HG02981 (cell line): ENCODE data around the gene VMP1.
"Not testable (repeated sequence)": the region's sequence is repeated elsewhere in the genome, so short reads cannot be mapped to it uniquely, and the experiment has no call there.

Experiments
- ATAC-seq: cut with Tn5 transposase; IDR thresholded peaks from one replicate; pipeline ENCODE4 v1.9.1; 2021; ENCODE audit warnings: mild to moderate bottlenecking, moderate library complexity; ENCODE audit not compliant: unreplicated experiment

Gene VMP1

GRCh38 chr17:59776577-59776976 is 69.1 kb downstream of the VMP1 start:
- ATAC-seq, result no peak

- ATAC-seq, result no peak
These were observed 69.6 kb downstream of the VMP1 start for GRCh38 chr17:59777033-59777432.

- no peak for ATAC-seq
These were observed 71.5 kb downstream of the VMP1 start for GRCh38 chr17:59778996-59779395.

DNA sequence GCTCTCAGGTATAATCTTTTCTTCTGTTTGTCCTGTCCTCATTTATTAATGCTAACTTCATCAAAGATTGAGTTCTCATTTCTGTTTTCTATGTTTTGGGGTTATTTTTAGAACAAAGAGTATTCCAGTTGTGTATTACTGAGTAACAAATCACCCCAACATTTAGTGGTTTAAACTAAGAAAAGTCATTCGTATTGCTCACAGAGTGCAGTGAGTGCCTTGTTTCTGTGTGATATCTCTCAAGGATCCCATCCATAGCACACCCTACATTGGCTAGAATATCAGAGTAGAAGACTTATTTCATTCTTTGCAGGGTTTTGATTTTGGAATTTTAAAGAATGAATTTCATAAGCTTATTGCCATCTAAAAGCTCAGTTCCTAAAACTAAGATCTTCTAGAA is 72.1 kb downstream of the VMP1 start:
- ATAC-seq, result no peak

DNA sequence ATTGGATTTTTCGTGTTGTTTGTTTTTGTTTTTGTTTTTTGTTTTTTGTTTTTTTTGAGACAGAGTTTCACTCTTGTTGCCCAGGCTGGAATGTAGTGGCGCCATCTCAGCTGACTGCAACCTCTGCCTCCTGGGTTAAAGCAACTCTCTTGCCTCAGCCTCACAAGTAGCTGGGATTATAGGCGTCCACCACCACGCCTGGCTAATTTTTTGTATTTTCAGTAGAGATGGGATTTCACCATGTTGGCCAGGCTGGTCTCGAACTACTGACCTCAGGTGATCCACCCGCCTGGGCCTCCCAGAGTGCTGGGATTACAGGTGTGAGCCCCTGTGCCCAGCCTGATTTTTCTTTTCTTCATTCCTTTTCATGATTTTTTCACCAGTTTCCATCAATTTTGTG is 73.1 kb downstream of the VMP1 start:
- ATAC-seq, result not testable (repeated sequence)

DNA sequence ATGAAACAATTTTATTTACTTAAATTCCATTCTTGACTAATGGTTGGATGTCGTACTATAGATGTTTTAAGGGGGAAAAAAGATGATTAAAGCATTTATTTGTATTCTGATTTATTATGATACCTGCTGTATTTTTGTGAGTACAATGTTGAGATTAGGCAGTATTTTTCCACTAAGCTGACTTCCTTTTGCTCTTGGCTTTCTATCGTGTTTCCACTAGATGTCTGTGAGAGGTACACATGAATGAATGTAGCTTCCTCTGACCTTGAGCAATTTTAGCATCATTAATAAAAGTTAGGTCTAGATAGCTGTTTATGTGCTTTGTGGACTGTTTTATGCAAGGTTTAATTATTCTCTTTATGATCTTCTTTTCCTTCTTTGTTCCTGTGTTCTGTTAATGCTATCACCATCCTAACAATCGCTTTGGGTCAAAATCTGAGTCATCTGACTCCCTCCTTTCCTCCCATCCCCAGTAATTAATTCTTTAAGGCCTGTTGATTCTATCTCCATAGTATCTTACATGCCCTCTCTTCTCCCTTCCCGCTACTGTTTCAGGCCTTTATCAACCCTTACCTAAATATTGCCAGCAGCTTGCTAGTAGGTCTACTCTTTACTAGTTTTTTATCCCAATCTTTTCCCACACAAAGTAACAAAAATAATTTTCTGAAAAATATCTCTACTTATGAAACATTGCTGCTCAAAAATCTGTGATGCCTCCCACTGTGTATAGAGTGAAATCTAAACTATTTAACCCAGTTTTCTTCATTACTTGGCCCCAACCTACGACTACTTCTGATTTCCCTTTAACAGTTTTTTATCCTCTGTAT is 76.0 kb downstream of the VMP1 start:
- no peak for ATAC-seq

DNA sequence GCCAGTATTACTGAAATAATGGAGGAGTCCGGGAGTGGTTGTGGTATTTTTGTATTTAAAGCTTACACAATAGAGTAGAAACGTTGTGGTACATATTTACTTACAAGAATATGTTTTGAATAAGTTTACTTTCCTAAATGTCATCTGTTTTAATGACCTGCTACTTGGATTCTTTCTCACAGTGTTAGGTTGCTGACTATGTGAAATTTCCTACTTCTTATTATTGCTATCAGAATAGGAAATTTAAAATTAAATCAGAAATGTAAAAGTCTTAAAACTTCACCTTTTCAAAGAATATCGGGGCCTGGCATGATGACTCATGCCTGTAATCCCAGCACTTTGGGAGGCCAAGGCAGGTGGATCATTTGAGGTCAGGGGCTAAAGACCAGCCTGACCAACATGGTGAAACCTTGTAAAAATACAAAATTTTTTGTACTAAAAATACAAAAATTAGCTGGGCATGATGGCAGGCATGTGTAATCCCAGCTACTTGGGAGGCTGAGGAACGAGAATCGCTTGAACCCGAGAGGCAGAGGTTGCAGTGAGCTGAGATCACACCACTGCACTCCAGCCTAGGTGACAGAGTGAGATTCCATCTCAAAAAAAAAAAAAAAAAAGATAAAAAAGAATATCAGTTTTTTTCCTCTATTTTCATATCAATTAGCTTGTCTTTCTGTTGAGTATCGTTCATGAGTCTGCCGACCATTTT is 77.8 kb downstream of the VMP1 start:
- no peak for ATAC-seq

- ATAC-seq, result no peak
These were observed 78.7 kb downstream of the VMP1 start for GRCh38 chr17:59786213-59786535.

- peak; percentile 90 for ATAC-seq
These were observed 79.3 kb downstream of the VMP1 start for GRCh38 chr17:59786536-59787319.

DNA sequence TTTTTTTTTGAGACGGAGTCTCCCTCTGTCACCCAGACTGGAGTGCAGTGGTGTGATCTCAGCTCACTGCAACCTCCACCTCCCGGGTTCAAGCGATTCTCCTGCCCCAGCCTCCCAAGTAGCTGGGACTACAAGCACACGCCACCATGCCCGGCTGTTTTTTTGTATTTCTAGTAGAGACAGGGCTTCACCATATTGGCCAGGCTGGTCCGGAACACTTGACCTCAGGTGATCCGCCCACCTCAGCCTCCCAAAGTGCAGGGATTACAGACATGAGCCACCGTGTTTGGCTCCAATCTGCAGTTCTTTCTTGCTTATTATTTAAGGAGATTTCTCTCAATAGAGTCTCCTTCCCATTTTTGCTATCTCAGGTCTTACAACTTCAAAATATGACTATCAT is 82.4 kb downstream of the VMP1 start:
- not testable (repeated sequence) for ATAC-seq

DNA sequence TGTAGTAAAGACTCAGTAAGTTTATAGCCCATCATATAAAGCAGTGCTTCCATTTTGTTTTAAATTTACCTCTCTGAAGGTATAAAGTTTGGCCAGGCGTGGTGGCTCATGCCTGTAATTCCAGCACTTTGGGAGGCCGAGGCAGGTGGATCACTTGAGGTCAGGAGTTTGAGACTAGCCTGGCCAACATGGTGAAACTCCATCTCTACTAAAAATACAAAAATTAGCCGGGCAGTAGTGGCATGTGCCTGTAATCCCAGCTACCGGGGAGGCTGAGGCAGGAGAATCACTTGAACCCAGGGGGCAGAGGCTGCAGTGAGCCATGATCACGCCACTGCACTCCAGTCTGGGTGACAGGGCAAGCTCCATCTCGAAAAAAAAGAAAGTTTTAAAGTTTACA is 83.0 kb downstream of the VMP1 start:
- ATAC-seq, result not testable (repeated sequence)

DNA sequence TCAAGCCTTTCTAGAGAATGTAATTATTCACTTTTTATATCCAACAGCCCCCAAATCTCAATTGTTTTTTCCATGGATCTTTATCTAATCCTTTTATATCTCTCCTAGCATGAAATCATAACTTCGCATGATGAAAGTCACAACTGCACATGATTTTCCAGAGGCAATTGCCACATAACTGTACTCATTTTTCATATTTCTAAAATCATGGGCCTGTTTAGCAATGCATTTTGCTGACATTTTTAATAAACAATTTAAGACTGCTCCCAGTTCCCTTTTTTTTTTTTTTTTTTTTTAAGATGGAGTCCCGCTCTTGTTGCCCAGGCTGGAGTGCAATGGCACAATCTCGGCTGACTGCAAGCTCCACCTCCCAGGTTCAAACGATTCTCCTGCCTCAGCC is 83.5 kb downstream of the VMP1 start:
- ATAC-seq, result no peak

DNA sequence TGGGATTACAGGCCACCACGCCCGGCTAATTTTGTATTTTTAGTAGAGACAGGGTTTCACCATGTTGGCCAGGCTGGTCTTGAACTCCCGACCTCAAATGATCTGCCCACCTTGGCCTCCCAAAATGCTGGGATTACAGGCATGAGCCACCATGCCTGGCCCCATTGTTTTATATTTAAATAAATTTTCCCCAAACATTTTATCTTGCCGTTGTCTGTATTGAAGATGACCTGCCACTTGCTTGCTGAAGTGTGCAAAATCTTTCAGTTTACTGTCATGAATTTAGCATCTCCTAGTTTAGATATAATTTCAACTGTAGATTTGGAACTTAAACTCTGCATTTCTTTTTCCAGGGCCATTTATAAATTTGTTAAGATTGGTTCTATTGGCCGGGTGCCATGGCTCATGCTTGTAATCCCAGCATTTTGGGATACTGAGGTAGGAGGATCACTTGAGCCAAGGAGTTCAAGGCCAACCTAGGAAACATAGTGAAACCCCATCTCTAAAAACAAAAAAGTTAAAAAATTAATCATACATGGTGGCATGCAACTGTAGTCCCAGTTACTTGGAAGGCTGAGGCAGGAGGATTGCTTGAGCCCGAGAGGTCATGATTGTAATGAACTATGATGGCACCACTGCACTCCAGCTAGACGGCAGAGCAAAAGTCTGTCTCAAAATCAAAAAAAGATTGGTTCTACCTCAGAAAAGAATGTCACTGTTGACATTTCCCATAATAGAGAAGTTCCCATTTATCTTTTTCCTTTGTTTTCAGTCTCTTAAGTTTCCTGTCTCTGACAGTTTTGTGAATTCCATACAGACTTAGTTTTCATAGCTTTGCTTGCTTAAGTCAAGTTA is 84.4 kb downstream of the VMP1 start:
- no peak for ATAC-seq

- ATAC-seq, result not testable (repeated sequence)
These were observed 85.0 kb downstream of the VMP1 start for GRCh38 chr17:59792458-59792823.

GRCh38 chr17:59793205-59793604 is 85.8 kb downstream of the VMP1 start:
- ATAC-seq, result no peak

GRCh38 chr17:59796138-59796537 is 88.7 kb downstream of the VMP1 start:
- no peak for ATAC-seq

GRCh38 chr17:59796785-59797205 is 89.3 kb downstream of the VMP1 start:
- no peak for ATAC-seq

DNA sequence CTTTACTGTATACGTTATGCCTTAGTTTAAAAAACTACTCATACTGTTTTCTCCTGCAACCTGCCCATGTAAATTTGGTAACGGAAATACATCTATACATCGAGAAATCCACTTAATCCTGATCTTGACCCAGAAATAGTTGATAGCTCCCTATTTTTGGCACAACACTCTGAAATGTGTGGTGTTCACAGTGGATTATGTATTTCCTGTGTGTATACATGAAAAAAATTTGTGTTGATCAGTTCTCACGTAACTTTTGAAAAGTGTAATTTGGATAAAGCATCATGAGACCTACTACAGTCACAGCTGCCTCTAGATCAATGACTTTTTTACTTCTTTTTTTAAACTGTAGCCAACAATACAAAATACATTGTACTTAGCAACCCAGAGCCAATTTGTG is 90.7 kb downstream of the VMP1 start:
- no peak for ATAC-seq

- no peak for ATAC-seq
These were observed 93.1 kb downstream of the VMP1 start for GRCh38 chr17:59800530-59800942.

- no peak for ATAC-seq
These were observed 94.7 kb downstream of the VMP1 start for GRCh38 chr17:59802160-59802559.
